Suprapubic skin (tissue), 4 donors: ENCODE data around the gene SIMC1. TPM values are rescaled to one million over a fixed set of nuclear protein-coding genes. Genes with fewer than 3 reads are reported as not detected.
"Not testable (repeated sequence)": the region's sequence is repeated elsewhere in the genome, so short reads cannot be mapped to it uniquely, and the experiment has no call there.

Experiments
- DNase-seq, 2 donors: peaks; one replicate each; pipeline ENCODE4 v3.0.0-alpha.2; 2019; ENCODE audit warnings: low spot score in 2 of 2
- H3K27ac ChIP-seq: fragments of 200-600 bp; sonication (generic); one replicate; pipeline ENCODE4 v1.5.1; 2019
- H3K27me3 ChIP-seq: fragments of 200-600 bp; sonication (generic); one replicate; pipeline ENCODE4 v1.5.1; 2019
- H3K36me3 ChIP-seq: fragments of 200-600 bp; sonication (generic); one replicate; pipeline ENCODE4 v1.5.1; 2019
- H3K4me1 ChIP-seq: fragments of 200-600 bp; sonication (generic); one replicate; pipeline ENCODE4 v1.5.1; 2019
- H3K4me3 ChIP-seq: fragments of 200-600 bp; sonication (generic); one replicate; pipeline ENCODE4 v1.5.1; 2019; ENCODE audit warnings: mild to moderate bottlenecking
- H3K9me3 ChIP-seq: fragments of 200-600 bp; sonication (generic); one replicate; pipeline ENCODE4 v1.5.1; 2019
- CTCF ChIP-seq, 2 donors: fragments of 200-600 bp in 1 of 2; fragments of 450-650 bp in 1 of 2; sonication (generic) in 1 of 2; IDR thresholded peaks; one replicate each; pipeline ENCODE4 v1.5.1; 2016 to 2019; ENCODE audit warnings: antibody characterized with exemption in 2 of 2, mild to moderate bottlenecking in 1 of 2, moderate library complexity in 1 of 2
- EP300 ChIP-seq: sonication (generic); formaldehyde crosslinking; IDR thresholded peaks from one replicate; pipeline ENCODE4 v1.6.1; 2017; ENCODE audit warnings: antibody characterized with exemption
- POLR2A ChIP-seq, 2 donors: fragments of 450-650 bp; IDR thresholded peaks; one replicate each; pipeline ENCODE4 v1.6.1; 2017; ENCODE audit warnings: antibody characterized with exemption in 2 of 2, mild to moderate bottlenecking in 2 of 2, moderate library complexity in 2 of 2
- POLR2AphosphoS5 ChIP-seq, 3 donors: sonication (generic); formaldehyde crosslinking; IDR thresholded peaks; one replicate each; pipeline ENCODE4 v1.6.1; 2017; ENCODE audit warnings: antibody characterized with exemption in 3 of 3
- WGBS: methylation state at CpG from one replicate; pipeline ENCODE4 v1.1.5; 2018; 5-methylcytosine and 5-hydroxymethylcytosine counted together
- total RNA-seq, 4 donors: library from RNA; depleted of rRNA; stranded (reverse); fragments of >200 nt; gene quantifications; one replicate each; pipeline ENCODE4 v1.1.0, GENCODE V29; 2016

Gene SIMC1
- 10 to 100 TPM in 3 of 4 donors, 1 to 10 TPM in 1; 9.6 to 27.8 (median 12.9) TPM for total RNA-seq

GRCh38 chr5:176237971-176238644, at the start of gene SIMC1:
TSS of gene SIMC1 (plus strand) at chr5:176238424. CDS start at chr5:176238509, 85 bp downstream.
- H3K4me3 ChIP-seq, result peak within 1 kb of the TSS; percentile 58
- H3K27me3 ChIP-seq, H3K27ac ChIP-seq, H3K9me3 ChIP-seq, H3K36me3 ChIP-seq, H3K4me1 ChIP-seq, DNase-seq: not testable (repeated sequence)
- whole genome bisulfite sequencing, result 7% methylated on average over 30 of the region's 81 CpGs

GRCh38 chr5:176188506-176189193, 49.6 kb upstream of the SIMC1 start:
- no peaks in the 10 kb centered on the region for H3K9me3 ChIP-seq
- no peaks in the 10 kb centered on the region for H3K4me1 ChIP-seq
- no peaks in the 10 kb centered on the region for H3K36me3 ChIP-seq
- TF ChIP-seq POLR2AphosphoS5 (IDR thresholded peaks at IDR 0.05) (no peak), EP300 (no peak), CTCF (IDR thresholded peaks at IDR 0.05) (no peak), POLR2A (IDR thresholded peaks at IDR 0.05) (no peak)
- peaks cover 29% of the 10 kb centered on the region for H3K27me3 ChIP-seq
- no peak overlapping the region for H3K27ac ChIP-seq
- 86% methylated on average over 11 of the region's 11 CpGs for WGBS
- no peak overlapping the region for H3K4me3 ChIP-seq
- DNase-seq, result no peak

- Histone ChIP-seq H3K27me3 (peaks cover 38% of the 10 kb centered on the region), H3K4me1 (peaks cover 4% of the 10 kb centered on the region), H3K9me3 (no peaks in the 10 kb centered on the region), H3K36me3 (no peaks in the 10 kb centered on the region), H3K27ac (no peak overlapping the region), H3K4me3 (no peak overlapping the region)
- TF ChIP-seq EP300 (no peak), POLR2AphosphoS5 (IDR thresholded peaks at IDR 0.05) (no peak), POLR2A (IDR thresholded peaks at IDR 0.05) (no peak), CTCF (IDR thresholded peaks at IDR 0.05) (no peak)
- WGBS, result 71% methylated on average over 7 of the region's 7 CpGs
- DNase-seq, result no peak
Observed at GRCh38 chr5:176189857-176190256, 48.4 kb upstream of the SIMC1 start.

GRCh38 chr5:176190886-176191755, 47.1 kb upstream of the SIMC1 start:
- TF ChIP-seq POLR2AphosphoS5 (IDR thresholded peaks at IDR 0.05) (no peak), POLR2A (IDR thresholded peaks at IDR 0.05) (no peak), CTCF (IDR thresholded peaks at IDR 0.05) (no peak), EP300 (no peak)
- no peaks in the 10 kb centered on the region for H3K9me3 ChIP-seq
- DNase-seq, result no peak
- WGBS, result 79% methylated on average over 13 of the region's 28 CpGs
- peaks cover 4% of the 10 kb centered on the region for H3K4me1 ChIP-seq
- H3K4me3 ChIP-seq, result no peak overlapping the region
- no peak overlapping the region for H3K27ac ChIP-seq
- peaks cover 45% of the 10 kb centered on the region for H3K27me3 ChIP-seq
- H3K36me3 ChIP-seq, result no peaks in the 10 kb centered on the region

- DNase-seq, result no peak
- H3K27me3 ChIP-seq, result peaks cover 50% of the 10 kb centered on the region
- no peak for TF ChIP-seq POLR2A (IDR thresholded peaks at IDR 0.05)
- no peak for TF ChIP-seq POLR2AphosphoS5 (IDR thresholded peaks at IDR 0.05)
- TF ChIP-seq EP300, result no peak
- TF ChIP-seq CTCF (IDR thresholded peaks at IDR 0.05), result no peak
- no peak overlapping the region for H3K27ac ChIP-seq
- peaks cover 4% of the 10 kb centered on the region for H3K4me1 ChIP-seq
- H3K9me3 ChIP-seq, result no peaks in the 10 kb centered on the region
- no peak overlapping the region for H3K4me3 ChIP-seq
- WGBS, result 65% methylated on average over 12 of the region's 13 CpGs
- no peaks in the 10 kb centered on the region for H3K36me3 ChIP-seq
Observed at GRCh38 chr5:176192094-176192721, 46.0 kb upstream of the SIMC1 start.

GRCh38 chr5:176192722-176193117, 45.5 kb upstream of the SIMC1 start:
- not testable (repeated sequence) for H3K36me3 ChIP-seq, H3K27ac ChIP-seq, DNase-seq, H3K4me3 ChIP-seq, H3K4me1 ChIP-seq, H3K9me3 ChIP-seq
- peaks cover 50% of the 10 kb centered on the region for H3K27me3 ChIP-seq
- WGBS, result 60% methylated on average over 1 of the region's 5 CpGs

- WGBS, result 70% methylated on average over 8 of the region's 17 CpGs
- H3K9me3 ChIP-seq, DNase-seq, H3K4me1 ChIP-seq, H3K4me3 ChIP-seq, H3K36me3 ChIP-seq, H3K27ac ChIP-seq: not testable (repeated sequence)
- H3K27me3 ChIP-seq, result peaks cover 57% of the 10 kb centered on the region
Observed at GRCh38 chr5:176193636-176194035, 44.6 kb upstream of the SIMC1 start.
